NCI-H446 treated with DMSO at 0.1 percent for 48 hours (cell line): Measurements from ENCODE around the gene PILRB.
A peak's percentile ranks its signal among the peaks of the same experiment; 100 is the strongest.
"Not testable (repeated sequence)": the region's sequence is repeated elsewhere in the genome, so short reads cannot be mapped to it uniquely, and the experiment has no call there.

ENCODE experiments used
- DNase-seq: peaks from one replicate; lab custom pipeline; 2025; lab: John Stamatoyannopoulos, UW

Gene PILRB

DNA sequence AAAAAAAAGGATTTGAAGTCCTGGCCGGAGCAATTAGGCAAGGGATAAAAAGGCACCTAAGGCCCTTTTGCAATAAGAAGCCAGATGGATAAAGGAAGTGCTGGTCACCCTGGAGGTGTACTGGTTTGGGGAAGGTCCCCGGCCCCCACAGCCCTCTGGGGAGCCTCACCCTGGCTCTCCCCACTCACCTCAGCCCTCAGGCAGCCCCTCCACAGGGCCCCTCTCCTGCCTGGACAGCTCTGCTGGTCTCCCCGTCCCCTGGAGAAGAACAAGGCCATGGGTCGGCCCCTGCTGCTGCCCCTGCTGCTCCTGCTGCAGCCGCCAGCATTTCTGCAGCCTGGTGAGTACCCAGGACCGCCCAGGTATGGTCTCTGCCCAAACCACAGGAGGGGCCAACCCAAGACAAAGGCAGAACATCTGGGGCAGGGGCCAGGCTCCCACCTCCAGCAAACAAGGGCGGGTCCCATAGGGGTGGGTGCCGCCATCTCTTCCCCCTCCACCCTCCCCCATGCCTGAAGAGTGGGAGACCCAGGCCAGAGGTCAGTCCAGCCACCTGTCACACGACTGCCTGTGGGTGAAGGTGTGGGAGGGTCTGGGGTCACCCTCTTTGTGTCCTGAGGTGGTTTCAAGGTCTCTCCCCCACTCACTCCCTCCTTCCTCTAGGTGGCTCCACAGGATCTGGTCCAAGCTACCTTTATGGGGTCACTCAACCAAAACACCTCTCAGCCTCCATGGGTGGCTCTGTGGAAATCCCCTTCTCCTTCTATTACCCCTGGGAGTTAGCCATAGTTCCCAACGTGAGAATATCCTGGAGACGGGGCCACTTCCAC, at the start of gene PILRB:
PILRB (plus strand) TSS at position 91 of the 830 bp plus-strand sequence; CDS start at position 277, 186 bp downstream.
- no peak for DNase-seq

DNA sequence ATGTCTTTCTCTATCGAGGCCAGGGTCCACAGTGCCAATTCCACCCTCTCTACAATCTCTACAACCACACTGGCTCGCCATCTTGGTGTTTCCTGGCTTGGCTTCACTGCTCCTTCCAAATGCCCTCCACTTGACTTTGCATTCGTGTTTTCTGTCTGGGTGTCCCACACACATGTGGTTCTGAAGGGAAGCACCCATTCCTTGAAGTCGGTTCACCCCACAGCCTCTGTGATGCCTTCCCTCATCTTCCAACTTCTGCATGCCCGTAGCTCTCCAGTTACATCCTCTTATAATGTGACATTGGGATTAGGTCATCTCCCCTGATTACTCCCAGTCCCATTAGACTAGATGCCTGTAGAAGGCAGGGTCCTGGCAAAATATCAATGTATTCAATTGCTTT, 39.6 kb upstream of the PILRB start:
- DNase-seq: not testable (repeated sequence)

DNA sequence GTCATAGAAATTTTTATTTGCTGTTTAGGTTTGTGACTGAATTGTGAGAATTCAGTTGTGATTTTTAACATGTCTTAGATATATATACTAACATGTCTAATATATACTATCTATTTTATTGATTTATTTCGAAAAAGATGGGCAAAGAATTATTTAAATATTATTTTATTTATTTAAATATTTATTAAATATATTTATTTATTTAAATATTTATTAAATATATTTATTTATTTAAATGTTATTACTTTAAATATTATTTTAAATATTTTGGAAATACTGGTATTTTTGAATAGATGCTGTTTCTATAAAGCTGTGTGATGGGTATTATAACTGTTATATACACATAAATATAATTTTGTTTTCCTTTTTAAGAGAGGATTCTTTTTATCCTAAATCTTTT, 36.3 kb upstream of the PILRB start:
- not testable (repeated sequence) for DNase-seq

DNA sequence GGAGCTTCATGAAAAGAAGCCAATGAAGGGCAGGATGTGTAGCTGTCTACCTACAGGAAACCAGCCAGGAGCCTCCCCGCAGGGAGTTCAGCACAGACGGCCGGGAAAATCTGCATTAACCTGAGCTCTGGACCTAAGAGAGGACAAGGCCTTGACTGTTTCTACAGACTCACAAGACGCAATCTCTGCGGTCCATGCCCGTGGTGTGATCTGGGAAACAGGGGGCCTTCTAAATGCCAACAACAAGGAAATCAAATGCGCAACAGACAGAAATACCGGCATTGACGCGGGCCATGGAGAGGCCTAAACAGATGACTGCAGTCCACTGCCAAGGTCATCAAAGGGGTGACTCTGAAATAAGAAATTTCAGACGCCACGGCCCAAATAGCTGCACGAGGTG, 33.7 kb upstream of the PILRB start:
- DNase-seq: not testable (repeated sequence)

DNA sequence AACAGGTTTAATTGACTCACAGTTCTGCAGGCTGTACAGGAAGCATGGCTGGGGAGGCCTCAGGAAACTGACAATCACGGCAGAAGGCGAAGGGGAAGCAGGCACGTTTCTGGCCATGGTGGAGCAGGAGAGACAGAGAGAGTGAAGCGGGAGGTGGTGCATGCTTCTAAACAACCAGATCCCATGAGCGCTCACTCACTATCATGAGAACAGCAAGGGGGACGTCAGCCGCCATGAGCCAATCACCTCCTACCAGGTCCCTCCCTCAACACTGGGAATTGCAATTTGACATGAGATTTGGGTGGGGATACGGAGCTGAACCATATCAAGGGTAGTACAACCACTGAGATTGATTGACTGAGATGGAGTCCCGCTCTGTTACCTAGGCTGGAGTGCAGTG, 32.2 kb upstream of the PILRB start:
- DNase-seq: not testable (repeated sequence)

DNA sequence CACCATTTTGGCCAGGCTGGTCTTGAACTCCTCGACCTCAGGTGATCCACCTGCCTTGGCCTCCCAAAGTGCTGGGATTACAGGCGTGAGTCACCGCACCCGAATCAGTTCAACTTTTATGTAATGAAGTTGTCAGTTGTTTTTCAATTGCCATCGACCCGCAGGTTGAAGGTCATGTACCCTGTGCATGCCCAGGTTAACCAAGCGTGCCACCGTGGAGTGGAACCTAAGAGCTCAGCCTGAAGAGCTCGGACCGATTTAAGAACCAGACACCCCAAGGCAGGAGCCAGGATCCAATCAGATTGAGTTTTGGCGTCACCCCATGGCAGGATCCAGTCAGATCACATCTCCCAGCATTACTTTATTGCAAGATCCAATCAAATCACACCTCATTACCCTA, 31.0 kb upstream of the PILRB start:
- DNase-seq: not testable (repeated sequence)

DNA sequence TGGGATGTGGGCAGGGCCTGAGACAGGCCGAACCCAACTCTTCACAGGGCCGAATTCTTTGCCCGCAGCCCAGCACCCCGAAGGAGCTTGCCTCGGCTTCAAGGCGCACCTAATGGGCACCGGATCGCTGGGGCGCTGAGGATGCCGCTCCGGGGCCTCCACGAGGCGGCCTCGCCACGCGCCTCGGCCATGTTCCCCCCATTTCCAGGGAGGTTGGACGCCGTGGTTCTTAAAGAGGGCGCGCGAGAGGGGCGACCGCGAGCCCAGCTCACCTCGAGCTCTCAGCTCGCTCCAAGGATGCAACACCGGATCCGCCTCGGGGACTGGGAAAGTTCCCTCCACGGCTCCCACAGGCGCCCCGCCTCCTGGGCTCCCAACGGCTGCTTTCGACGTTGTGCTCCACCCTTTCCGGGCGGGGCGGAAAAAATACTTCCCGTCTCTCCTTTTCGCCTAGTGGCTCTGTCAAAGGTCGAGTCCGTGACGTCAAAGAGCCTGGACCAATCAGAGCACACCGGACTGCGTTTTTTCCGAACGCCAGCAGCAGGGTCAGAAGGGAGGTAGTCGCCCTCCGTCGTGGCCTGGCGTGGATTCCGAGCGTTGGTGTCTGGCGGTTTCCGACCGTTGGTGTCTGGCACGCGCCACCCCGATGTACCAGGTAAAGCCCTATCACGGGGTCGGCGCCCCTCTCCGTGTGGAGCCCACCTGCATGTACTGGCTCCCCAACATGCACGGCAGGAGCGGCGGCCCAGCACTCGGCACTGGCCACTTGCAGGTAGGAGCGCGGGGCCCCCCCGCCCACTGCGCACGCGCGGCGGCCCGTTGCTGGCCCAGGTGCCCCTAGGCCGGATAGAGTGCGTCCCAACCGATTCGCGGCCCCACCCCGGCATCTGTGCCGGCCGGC, 22.1 kb upstream of the PILRB start:
- peak; percentile 79 for DNase-seq

DNA sequence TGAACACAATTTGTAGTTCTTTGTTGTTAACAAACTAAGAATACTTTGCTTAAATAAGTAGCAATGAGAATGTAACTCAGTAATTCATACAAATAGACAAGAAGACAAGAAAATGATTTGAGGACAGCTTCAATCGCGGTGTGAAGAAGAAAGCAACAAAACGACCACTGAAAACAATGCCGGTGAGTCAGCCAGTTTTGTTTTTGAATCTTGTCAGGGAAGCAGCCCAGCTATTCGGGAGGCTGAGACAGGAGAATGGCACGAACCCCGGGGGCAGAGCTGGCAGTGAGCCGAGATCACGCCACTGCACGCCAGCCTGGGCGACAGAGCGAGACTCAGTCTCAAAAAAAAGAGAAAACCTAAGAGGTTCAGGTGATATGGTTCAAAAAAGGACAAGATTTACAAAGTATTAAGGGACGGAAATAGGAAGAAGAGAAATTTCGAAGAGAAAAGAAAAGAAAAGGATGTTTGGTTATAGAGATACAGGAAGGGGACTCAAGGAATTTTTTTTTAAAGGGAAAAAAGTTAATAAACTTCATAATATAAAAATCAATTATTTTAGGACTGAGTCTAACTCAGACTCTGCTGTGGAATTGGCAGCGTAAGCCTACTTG, 19.7 kb upstream of the PILRB start:
- not testable (repeated sequence) for DNase-seq

DNA sequence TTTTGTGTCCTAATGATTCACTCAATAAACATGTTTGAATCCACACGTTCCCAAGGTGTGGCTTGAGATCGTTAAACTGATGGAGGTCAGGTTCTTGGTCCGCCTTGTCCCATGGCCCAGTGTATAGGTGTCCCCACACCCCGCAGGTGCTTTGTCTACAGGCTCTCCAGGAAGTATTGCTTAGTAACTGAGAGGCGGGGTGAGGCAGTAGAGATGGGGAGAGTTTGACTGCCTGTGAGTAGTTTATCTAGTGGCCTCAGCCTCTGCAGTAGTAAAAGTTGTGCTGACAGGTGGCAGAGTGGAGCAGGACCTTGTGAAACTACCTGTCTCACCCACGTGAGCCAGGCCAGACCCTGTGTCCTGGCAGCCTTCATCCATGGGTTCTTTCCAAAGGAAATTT, 16.6 kb upstream of the PILRB start:
- not testable (repeated sequence) for DNase-seq

DNA sequence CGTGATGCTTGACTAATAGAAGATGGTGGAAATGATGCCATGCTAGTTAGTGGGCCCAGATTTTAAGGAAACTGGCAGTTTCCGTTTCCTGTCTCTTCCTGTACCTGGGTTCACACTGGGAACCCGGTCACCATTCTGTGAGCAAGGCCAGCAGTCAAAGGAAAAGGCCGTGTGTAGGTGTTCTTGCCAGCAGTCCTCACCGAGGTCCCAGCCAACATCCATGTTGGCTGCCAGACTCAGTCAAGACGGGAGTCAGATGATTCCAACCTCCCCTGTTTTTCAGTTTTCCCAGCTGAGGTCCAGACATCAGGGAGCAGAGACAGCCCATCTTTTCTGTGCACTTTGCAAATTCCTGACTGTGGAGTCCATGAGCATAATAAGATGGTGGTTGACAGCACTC, 15.2 kb upstream of the PILRB start:
- DNase-seq: no peak

DNA sequence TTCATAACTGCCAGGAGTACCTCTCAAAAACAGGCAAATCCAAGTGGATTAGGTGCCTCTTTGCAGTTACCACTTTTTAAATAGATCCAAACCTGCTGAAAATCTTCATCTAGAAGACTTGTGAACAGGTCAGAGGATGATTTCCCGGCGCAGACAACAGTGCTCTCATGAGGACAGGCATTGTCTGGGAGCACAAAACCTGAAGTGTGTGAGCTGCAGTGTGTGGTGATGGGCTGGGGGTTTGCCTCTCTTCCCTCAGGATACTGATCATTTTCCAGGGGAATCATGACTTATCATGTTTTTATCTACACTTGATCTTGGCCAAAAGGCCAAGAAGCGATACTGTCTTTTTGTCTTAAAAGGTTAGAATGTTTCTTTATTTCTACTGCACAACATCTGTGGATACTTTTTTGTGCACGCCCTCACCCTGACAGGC, 13.8 kb upstream of the PILRB start:
- not testable (repeated sequence) for DNase-seq

DNA sequence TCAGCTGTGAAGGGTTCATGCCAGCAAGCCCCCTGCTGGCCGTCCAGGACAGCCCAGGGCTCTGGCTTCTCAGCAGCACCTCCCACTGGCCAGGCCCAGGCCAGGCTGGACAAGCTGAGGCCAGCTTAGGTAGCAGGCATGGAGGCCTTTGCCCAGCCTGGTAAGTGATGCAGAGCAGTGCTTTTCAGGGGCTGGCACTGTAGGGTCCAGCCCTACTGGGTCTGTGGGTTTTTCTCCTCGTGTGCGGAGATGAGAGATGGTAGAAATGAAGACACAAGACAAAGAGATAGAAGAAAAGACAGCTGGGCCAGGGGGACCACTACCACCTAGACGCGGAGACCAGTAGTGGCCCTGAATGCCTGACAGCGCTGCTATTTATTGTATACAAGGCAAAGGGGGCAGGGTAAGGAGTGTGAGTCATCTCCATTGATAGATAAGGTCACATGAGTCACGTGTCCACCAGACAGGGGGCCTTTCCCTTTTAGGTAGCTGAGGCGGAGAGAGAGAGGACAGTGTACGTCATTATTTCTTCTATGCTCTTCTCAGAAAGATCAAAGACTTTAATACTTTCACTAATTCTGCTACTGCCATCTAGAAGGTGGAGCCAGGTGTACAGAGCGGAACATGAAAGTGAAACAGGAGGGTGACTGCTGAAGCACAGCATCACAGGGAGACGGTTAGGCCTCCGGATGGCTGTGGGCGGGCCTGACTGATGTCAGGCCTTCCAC, 13.2 kb upstream of the PILRB start:
- DNase-seq: not testable (repeated sequence)

DNA sequence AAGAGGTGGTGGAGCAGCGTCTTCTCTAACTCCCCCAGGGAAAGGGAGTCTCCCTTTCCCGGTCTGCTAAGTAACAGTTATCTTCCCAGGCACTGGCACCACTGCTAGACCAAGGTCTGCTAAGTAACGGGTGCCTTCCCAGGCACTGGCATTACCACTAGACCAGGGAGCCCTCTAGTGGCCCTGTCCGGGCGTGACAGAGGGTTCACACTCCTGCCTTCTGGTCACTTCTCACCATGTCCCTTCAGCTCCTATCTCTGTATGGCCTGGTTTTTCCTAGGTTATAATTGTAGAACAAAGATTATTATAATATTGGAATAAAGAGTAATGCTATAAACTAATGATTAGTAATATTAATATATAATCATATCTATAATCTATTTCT, 12.6 kb upstream of the PILRB start:
- not testable (repeated sequence) for DNase-seq

DNA sequence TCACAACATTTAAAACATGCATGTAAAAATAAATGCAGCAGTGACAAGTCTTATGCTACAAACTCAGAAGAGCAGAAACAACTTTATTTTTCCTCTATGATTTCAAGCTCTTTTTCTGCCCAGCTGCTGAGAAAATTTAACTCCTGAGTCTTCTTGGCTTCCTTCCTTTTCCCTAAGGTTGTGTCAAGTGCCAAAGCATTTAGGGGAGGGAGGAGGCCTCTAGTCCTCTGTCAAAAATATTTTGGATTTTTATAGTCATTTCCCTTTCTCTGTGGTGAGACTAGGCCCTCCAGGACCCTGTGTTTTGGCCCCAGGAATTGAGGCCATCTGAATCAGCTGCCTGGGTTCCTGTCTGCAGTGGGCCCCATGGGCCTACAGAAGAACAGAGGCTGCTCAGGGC, 11.0 kb upstream of the PILRB start:
- no peak for DNase-seq

DNA sequence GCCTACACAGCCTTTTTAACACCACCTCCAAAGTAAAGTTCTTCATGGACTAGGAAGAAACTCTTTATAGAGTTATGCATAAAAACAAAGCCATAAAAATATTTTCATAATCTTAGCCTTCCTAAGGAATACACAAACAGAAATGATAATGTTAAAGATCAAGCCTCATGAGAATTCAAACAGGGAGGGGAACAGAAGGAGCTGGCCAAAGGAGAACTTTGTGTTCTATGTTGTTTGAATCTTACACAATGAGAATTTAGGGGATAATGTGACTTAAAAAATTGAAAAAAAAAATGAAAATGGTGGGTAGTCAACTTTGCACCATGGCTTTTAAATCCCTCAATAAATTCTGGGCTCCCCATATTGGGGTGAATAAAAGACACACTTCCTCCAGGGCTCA, 9.1 kb upstream of the PILRB start:
- DNase-seq: no peak

DNA sequence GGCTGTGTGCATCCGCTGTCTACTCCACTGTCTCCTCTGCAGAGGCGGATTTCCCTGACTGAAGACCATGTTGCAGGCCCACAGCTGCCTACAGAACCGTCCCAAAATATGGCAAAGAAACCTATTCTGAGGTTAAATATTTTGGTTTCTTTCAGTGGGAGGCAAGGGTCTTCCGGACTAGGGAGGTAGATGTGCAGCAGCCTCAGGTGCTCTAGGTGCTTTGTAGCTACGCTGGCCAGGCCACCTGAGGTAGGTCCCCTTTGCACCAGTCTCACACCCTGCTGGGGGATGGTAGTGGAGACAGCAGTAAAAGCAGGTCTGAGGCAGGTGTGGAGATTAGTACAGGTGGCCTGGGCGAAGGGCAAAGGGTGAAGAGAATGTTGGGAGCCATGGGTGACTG, 8.2 kb upstream of the PILRB start:
- DNase-seq: no peak

DNA sequence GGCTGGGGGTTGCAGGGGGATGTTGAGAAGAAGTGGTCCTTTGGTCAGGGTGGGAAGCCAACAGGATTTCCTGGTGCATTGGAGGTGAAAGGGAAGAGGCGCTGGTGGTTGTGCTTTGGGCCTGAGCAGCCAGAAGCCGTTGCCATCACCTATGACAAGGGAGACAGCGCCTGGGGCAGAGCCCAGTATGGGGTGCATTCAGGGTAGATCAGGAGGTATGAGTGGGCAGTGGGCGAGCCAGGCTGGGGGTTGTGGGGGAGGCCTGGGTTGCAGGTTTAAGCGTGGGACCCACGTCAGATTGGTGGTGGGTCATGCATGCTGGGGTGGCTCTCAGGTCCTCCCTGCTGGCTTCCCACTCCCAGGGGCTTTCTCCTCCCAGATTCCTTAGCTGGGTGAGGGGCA, 6.3 kb upstream of the PILRB start:
- no peak for DNase-seq

DNA sequence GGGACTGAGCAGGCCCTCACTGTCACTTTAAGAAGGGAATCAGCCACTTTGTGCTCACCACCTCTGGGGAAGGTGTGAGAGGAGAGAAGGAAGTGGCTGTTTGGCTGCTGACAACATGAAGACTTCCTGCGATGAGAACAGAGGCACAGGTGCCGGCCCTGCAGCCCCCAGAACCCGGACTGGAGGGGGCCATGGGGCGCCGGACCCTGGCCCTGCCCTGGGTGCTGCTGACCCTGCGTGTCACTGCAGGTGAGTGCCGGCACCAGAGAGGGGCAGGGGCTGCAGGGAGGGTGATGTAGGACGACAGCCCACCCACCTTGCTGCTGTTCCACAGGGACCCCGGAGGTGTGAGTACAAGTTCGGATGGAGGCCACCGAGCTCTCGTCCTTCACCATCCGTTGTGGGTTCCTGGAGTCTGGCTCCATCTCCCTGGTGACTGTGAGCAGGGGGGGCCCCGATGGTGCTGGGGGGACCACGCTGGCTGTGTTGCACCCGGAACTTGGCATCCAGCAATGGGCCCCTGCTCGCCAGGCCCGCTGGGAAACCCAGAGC, 5.6 kb upstream of the PILRB start:
- not testable (repeated sequence) for DNase-seq

DNA sequence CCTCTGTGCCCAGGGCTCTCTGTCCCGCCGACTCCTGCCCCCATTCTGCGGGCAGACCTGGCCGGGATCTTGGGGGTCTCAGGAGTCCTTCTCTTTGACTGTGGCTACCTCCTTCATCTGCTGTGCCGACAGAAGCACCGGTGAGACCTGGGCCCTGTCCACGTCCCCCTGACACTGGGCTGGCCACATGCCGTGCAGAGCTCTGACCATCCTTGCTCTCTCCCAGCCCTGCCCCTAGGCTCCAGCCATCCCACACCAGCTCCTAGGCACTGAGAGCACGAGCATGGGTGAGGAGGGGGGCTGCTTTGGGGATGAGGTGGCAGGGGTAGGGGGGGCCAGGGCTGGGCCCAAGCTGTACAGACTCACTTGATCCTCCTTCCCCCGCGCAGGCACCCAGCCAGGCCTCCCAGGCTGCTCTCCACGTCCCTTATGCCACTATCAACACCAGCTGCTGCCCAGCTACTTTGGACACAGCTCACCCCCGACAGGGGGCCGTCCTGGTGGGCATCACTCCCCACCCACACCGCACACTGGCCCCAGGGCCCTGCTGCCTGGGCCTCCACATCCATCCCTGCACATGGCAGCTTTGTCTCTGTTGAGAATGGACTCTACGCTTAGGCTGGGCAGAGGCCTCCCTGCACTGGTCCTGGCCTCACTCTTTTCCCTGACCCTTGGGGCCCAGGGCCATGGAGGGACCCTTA, 4.8 kb upstream of the PILRB start:
- no peak for DNase-seq

DNA sequence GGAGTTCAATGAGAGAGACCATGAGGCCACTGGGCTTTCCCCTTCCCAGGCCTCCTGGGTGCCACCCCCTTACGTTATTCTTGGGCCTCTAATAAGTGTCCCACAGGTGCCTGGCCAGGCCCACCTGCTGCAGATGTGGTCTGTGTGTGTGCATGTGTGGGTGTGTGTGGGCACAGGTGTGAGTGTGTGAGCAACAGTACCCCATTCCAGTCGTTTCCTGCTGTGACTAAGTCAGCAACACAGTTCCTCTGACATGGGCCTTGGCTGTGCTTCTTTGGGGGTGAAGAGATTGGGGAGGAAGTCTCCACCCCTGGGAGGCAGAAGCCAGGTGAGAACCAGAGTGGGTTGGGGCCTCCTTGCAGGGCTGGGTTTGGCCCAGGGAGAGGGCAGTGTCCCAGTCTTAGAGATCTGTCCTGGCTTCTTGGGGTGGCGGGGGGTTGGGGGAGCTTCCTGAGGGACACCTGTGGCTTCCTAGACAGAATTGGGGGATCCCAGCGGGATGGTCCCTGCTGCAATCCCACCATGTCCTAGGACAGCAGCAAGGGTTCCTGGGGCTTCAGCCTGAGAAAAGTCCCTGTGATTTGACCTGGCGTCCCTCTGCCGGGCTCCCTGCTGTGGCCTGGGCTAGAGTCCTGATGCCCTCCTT, 4.1 kb upstream of the PILRB start:
- no peak for DNase-seq
